Ovary (tissue), 9 donors: ENCODE data around the gene TUSC2. TPM values are rescaled to one million over a fixed set of nuclear protein-coding genes. Genes with fewer than 3 reads are reported as not detected.

Source experiments
- DNase-seq, 5 donors: peaks; one replicate each; pipeline ENCODE4 v3.0.0-alpha.2; 2019 to 2020
- H3K27ac ChIP-seq, 2 donors: fragments of 200-600 bp; one replicate each; pipeline versions ENCODE4 v1.5.1 to v1.8.0; 2019 to 2022
- H3K27me3 ChIP-seq: fragments of 200-600 bp; one replicate; pipeline ENCODE4 v1.8.0; 2022
- H3K36me3 ChIP-seq: fragments of 200-600 bp; sonication (generic); one replicate; pipeline ENCODE4 v1.5.1; 2019
- H3K4me1 ChIP-seq: one replicate; pipeline ENCODE4 v1.8.1; 2013; ENCODE audit warnings: mild to moderate bottlenecking, moderate library complexity; ENCODE audit not compliant: insufficient read depth
- H3K4me3 ChIP-seq: fragments of 200-600 bp; sonication (generic); one replicate; pipeline ENCODE4 v1.5.1; 2017
- H3K9me3 ChIP-seq, 2 donors: fragments of 200-600 bp in 1 of 2; sonication (generic) in 1 of 2; one replicate each; pipeline versions ENCODE4 v1.5.1 to v1.8.1; 2013 to 2019; ENCODE audit warnings: mild to moderate bottlenecking in 1 of 2, moderate library complexity in 1 of 2
- CTCF ChIP-seq, 3 donors: fragments of 450-650 bp in 2 of 3; fragments of 200-600 bp in 1 of 3; IDR thresholded peaks; one replicate each; pipeline versions ENCODE4 v1.5.1 to v1.8.0; 2016 to 2022; ENCODE audit warnings: antibody characterized with exemption in 3 of 3, mild to moderate bottlenecking in 1 of 3
- EP300 ChIP-seq: sonication (generic); formaldehyde crosslinking; IDR thresholded peaks from one replicate; pipeline ENCODE4 v1.6.1; 2017; ENCODE audit warnings: antibody characterized with exemption
- POLR2A ChIP-seq: fragments of 450-650 bp; IDR thresholded peaks from one replicate; pipeline ENCODE4 v1.6.1; 2017; ENCODE audit warnings: antibody characterized with exemption, mild to moderate bottlenecking, moderate library complexity
- WGBS, 3 donors: extraction: QIAGEN DNeasy Blood & Tissue Kit in 1 of 3; methylation state at CpG; one replicate each; pipeline versions ENCODE4 v1.1.5 to v1.1.7; 2013 to 2017; 5-methylcytosine and 5-hydroxymethylcytosine counted together
- intact Hi-C, 4 donors: fragments of 100-400 bp; cut with DNase I; formaldehyde crosslinking; loops; one replicate each; pipeline versions ENCODE4 v1.11.0 to v1.15.1; 2022 to 2023
- polyA plus RNA-seq, 2 donors: library from polyadenylated mRNA; stranded (reverse); fragments of 200-250 nt in 1 of 2; fragments of 350-450 nt in 1 of 2; fragmentation: Illumina TruSeq in 1 of 2; extraction: RNeasy Lipid Tissue Mini Kit (QIAGEN cat#74804) in 1 of 2; gene quantifications; one replicate each; pipeline ENCODE4 v1.2.3, GENCODE V29; 2013 to 2014
- total RNA-seq, 7 donors: library from RNA; depleted of rRNA in 2 of 7; stranded (reverse); fragments of >200 nt in 2 of 7; fragmentation: NEBNext Ultra II Directional in 3 of 7; extraction: Animal tissue kit (Norgen Biotek cat#: 25700) in 3 of 7; gene quantifications; one replicate each; pipeline versions ENCODE4 v1.1.0 to v1.2.4, GENCODE V29; 2016 to 2023
- donor health status: DM: no; HTN: no; CAD: no; lungs with moderate emphysema.
- donor health status: DM: no; HTN: no; CAD: no.
- donor health status: Bipolar disorder and iron deficiency.
- donor health status: DM: yes; HTN: yes; CAD: no.
- donor health status: DM: no; HTN: no; CAD: no.
- donor health status: DM: yes; HTN: yes; CAD: no.

The TUSC2 gene
- total and polyA plus RNA-seq, 9 donors, result 19.4 to 26.4 (median 21.3) TPM

GRCh38 chr3:50330330-50330729 lies 2.3 kb upstream of the TUSC2 start:
- peaks cover 8% of the 10 kb centered on the region for H3K4me1 ChIP-seq
- no peak for DNase-seq
- intact Hi-C loops, result no loop called here
- 83 to 88% (median 86%) methylated on average over 10 of the region's 10 CpGs for WGBS, 3 donors
- no peaks in the 10 kb centered on the region for H3K27me3 ChIP-seq
- no peak for TF ChIP-seq CTCF (IDR thresholded peaks at IDR 0.05)
- no peak for TF ChIP-seq POLR2A
- TF ChIP-seq EP300, result no peak
- no peaks in the 10 kb centered on the region for H3K36me3 ChIP-seq
- H3K9me3 ChIP-seq, result no peaks in the 10 kb centered on the region
- H3K27ac ChIP-seq, result no peak overlapping the region
- H3K4me3 ChIP-seq, result no peak overlapping the region

DNA sequence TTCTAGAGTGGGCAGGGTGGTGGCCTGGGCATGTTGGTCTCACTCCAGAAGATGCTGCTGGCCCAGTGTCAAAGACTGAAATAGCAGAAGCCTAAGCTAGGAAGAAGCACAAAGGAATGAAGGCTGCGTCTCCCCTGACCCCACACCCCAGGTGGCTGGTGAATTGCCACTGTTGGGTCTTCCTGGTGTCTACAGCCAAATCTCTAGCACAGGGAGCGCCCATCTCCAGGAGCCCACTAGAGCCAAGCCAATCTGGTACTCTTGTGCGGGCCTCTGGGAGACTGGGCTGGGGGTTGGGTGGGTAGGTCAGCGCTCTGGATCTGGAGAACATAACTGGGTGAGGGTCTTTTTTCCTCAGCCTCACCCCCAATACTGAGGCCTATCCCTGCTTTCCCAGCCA lies 894 bp downstream of the TUSC2 start:
- TF ChIP-seq CTCF (IDR thresholded peaks at IDR 0.05), result no peak
- no peak for TF ChIP-seq EP300
- no peak for TF ChIP-seq POLR2A
- H3K27ac ChIP-seq, result peak overlapping the region in 1 of 2 donors; percentile 34
- H3K4me1 ChIP-seq, result peaks cover 9% of the 10 kb centered on the region
- no peaks in the 10 kb centered on the region for H3K36me3 ChIP-seq
- peak in 1 of 5 donors; percentile 28 for DNase-seq
- peak overlapping the region; percentile 84 for H3K4me3 ChIP-seq
- intact Hi-C loops, result loop anchor here in 1 of 4 donors (10.0 kb wide), 1 partner anchor 62 kb away; the partner anchor contains the start of gene SEMA3B
- WGBS, 3 donors, result 58 to 65% (median 65%) methylated on average over 4 of the region's 4 CpGs
- H3K9me3 ChIP-seq, result no peaks in the 10 kb centered on the region
- H3K27me3 ChIP-seq, result no peaks in the 10 kb centered on the region

- WGBS, 3 donors, result 84 to 88% (median 86%) methylated on average over 8 of the region's 8 CpGs
Measured at GRCh38 chr3:50326182-50326541, 1.9 kb downstream of the TUSC2 start.

DNA sequence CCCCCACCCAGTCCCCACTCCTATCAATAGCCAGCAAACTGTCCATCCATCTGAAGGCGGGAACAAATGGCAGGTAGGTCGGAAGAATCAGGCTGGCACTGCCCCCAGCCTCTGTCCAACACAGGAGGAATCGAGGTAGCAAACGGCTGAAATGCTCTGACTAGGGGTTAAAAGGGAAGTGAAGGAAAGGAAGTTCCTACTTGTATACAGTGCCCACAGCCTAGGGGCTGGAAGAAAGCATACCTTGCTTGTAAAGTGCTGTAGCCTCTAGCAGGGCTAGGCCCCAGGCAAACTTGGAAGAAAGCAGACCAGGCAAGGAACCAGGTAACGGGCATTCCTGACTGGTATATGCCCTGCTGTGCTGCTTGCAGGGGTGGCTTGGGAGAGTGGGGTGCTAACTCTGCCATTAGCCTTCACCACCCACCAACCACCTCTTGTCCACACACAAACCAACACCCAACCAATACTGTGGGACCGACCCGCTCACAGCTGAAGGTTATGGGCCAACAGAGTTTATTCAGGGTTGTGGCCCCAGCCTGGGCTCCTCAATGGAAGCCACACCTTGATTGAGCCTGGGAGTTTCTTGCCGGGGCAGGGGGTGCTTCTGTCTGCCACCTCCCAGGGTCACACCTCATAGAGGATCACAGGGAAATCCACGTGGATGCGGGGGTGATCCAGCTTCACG lies 2.4 kb downstream of the TUSC2 start:
- no peak for DNase-seq
- Histone ChIP-seq H3K9me3 (no peaks in the 10 kb centered on the region), H3K27ac (no peak overlapping the region), H3K27me3 (no peaks in the 10 kb centered on the region), H3K36me3 (no peaks in the 10 kb centered on the region), H3K4me3 (no peak overlapping the region), H3K4me1 (peaks cover 9% of the 10 kb centered on the region)
- TF ChIP-seq EP300, result no peak
- TF ChIP-seq POLR2A, result no peak
- TF ChIP-seq CTCF (IDR thresholded peaks at IDR 0.05), result no peak
- intact Hi-C loops, result loop anchor here in 1 of 4 donors (10.0 kb wide), 1 partner anchor 61 kb away; the partner anchor contains the start of gene SEMA3B
- 83 to 88% (median 85%) methylated on average over 11 of the region's 11 CpGs for WGBS, 3 donors

More at GRCh38 chr3:50326182-50326541, 1.9 kb downstream of the TUSC2 start:
- peaks cover 9% of the 10 kb centered on the region for H3K4me1 ChIP-seq
- H3K27ac ChIP-seq, result no peak overlapping the region
- H3K36me3 ChIP-seq, result no peaks in the 10 kb centered on the region
- no peak for DNase-seq
- TF ChIP-seq EP300 (no peak), CTCF (IDR thresholded peaks at IDR 0.05) (no peak), POLR2A (no peak)
- no peaks in the 10 kb centered on the region for H3K27me3 ChIP-seq
- no peak overlapping the region for H3K4me3 ChIP-seq
- H3K9me3 ChIP-seq, result no peaks in the 10 kb centered on the region
- intact Hi-C loops, result loop anchor here in 1 of 4 donors (10.0 kb wide), 1 partner anchor 61 kb away; the partner anchor contains the start of gene SEMA3B
